OCI-LY7 (cell line): ENCODE measurements around the gene TRRAP. TPM values are rescaled to one million over a fixed set of nuclear protein-coding genes. Genes with fewer than 3 reads are reported as not detected.

Source experiments
- BruUV-seq: library from RNA; stranded (reverse); fragments of 400-500 nt; replicated peaks from 2 replicates; lab custom pipeline; 2021; lab: Mats Ljungman, UMichigan
- CTCF ChIA-PET: fragments of 300-600 bp; sonication (Branson Sonifier 250); formaldehyde crosslinking; loops from one replicate; lab custom pipeline; 2022; ENCODE audit warnings: antibody characterized with exemption; ENCODE audit not compliant: unreplicated experiment; lab: Charles Lee
- POLR2A ChIA-PET: fragments of 300-600 bp; sonication (Branson Sonifier 250); formaldehyde crosslinking; loops from one replicate; lab custom pipeline; 2022; ENCODE audit warnings: antibody characterized with exemption; lab: Charles Lee
- DNase-seq: peaks from one replicate; pipeline ENCODE4 v3.0.0-alpha.2; 2015; ENCODE audit warnings: low spot score
- H2AFZ ChIP-seq: fragments of 200-600 bp; sonication (generic), shearing (Covaris generic); 2 replicates; pipeline ENCODE4 v1.6.1; 2014; ENCODE audit warnings: mild to moderate bottlenecking, antibody characterized with exemption, low read length, moderate library complexity
- H3K27ac ChIP-seq: fragments of 200-600 bp; sonication (generic); 2 replicates; pipeline ENCODE4 v1.5.1; 2014; ENCODE audit warnings: mixed run types, low read depth, mild to moderate bottlenecking, moderate library complexity, low read length, inconsistent platforms; ENCODE audit not compliant: poor library complexity, severe bottlenecking
- H3K36me3 ChIP-seq: fragments of 200-600 bp; sonication (generic); 2 replicates; pipeline ENCODE4 v1.6.1; 2014; ENCODE audit warnings: mild to moderate bottlenecking, antibody characterized with exemption, low read length, moderate library complexity, mixed read lengths; ENCODE audit not compliant: insufficient read depth
- H3K4me1 ChIP-seq: fragments of 200-600 bp; sonication (generic); 2 replicates; pipeline ENCODE4 v1.5.1; 2014; ENCODE audit warnings: mild to moderate bottlenecking, low read length; ENCODE audit not compliant: insufficient read depth, poor library complexity, severe bottlenecking
- H3K4me2 ChIP-seq: fragments of 200-600 bp; sonication (generic); 2 replicates; pipeline ENCODE4 v1.6.1; 2014; ENCODE audit warnings: mild to moderate bottlenecking, low read length
- H3K4me3 ChIP-seq: fragments of 200-600 bp; sonication (generic); 2 replicates; pipeline ENCODE4 v1.5.1; 2014; ENCODE audit warnings: mild to moderate bottlenecking, low read depth, low read length; ENCODE audit not compliant: poor library complexity, severe bottlenecking
- H3K79me2 ChIP-seq: fragments of 200-600 bp; sonication (generic); 2 replicates; pipeline ENCODE4 v1.6.1; 2016; ENCODE audit warnings: low read depth, mild to moderate bottlenecking, low read length, moderate library complexity, mixed read lengths; ENCODE audit not compliant: insufficient read depth
- H3K9me2 ChIP-seq: fragments of 200-600 bp; sonication (generic); 2 replicates; pipeline ENCODE4 v1.6.1; 2016; ENCODE audit warnings: mild to moderate bottlenecking, low read length, mixed read lengths; ENCODE audit not compliant: insufficient read depth
- H3K9me3 ChIP-seq: fragments of 200-600 bp; sonication (generic); 2 replicates; pipeline ENCODE4 v1.6.1; 2014; ENCODE audit warnings: mild to moderate bottlenecking, mixed run types, low read length, mixed read lengths
- H4K20me1 ChIP-seq: fragments of 200-600 bp; sonication (generic); 2 replicates; pipeline ENCODE4 v1.6.1; 2014; ENCODE audit warnings: mild to moderate bottlenecking, antibody characterized with exemption, low read length, moderate library complexity, mixed read lengths; ENCODE audit not compliant: insufficient read depth
- EZH2phosphoT487 ChIP-seq: fragments of 200-600 bp; sonication (generic); IDR thresholded peaks from 2 replicates; pipeline ENCODE4 v1.6.1; 2018; ENCODE audit warnings: low read depth, borderline replicate concordance, mild to moderate bottlenecking, mixed run types, antibody characterized with exemption, low read length, moderate library complexity, mixed read lengths
- intact Hi-C: fragments of 100-400 bp; cut with micrococcal nuclease; formaldehyde crosslinking; loops from one replicate; pipeline ENCODE4 v1.10.0; 2022; ENCODE audit not compliant: unreplicated experiment
- total RNA-seq, 2 experiments: library from RNA; depleted of rRNA in 1 of 2; stranded (reverse); fragments of >200 nt in 1 of 2; shearing (Covaris generic) in 1 of 2; gene quantifications; 2 replicates each; pipeline ENCODE4 v1.2.3, GENCODE V29; 2014 to 2022
- TF ChIP-seq, protein P1 (sequence below): fragments of 200-600 bp; sonication (generic); conservative IDR thresholded peaks from 2 replicates; pipeline ENCODE4 v1.5.1; 2014; ENCODE audit warnings: mild to moderate bottlenecking, antibody characterized with exemption, low read length, moderate library complexity, mixed read lengths

TRRAP gene
- total RNA-seq, 2 experiments from 2014 or later = 50.4 to 86.1 TPM

DNA sequence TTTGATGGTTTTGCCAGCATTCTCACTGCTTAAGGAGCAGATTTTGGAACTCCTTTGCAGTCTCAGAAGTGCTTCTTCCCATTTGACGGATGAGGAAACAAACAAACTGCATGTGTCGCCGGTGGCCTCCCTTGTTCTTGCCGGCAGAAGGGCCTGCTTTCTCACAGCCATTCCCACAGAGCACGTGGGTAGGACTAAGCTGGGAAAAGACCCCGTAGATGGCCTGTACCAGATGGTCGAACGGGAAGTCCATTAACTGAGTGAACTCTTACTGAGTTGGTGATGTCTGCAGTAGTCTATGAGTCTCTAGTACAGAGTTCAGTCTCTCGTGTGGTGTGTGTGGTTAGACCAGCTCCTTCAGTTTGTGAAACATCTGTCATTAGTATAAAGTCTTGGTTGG is 131.9 kb downstream of the TRRAP start:
- Histone ChIP-seq H3K27ac (no peak overlapping the region), H3K9me2 (no peaks in the 10 kb centered on the region), H3K36me3 (peaks cover 93% of the 10 kb centered on the region), H3K4me1 (no peaks in the 10 kb centered on the region), H4K20me1 (no peaks in the 10 kb centered on the region), H3K4me3 (no peak overlapping the region), H2AFZ (no peak overlapping the region), H3K79me2 (no peaks in the 10 kb centered on the region), H3K9me3 (no peaks in the 10 kb centered on the region), H3K4me2 (no peak overlapping the region)
- ChIA-PET CTCF (no interaction called here), POLR2A (interaction anchor here (0.6 to 0.8 kb wide), 2 partner anchors 78 to 125 kb away, joined by 3 to 5 read pairs; no protein-coding TSS in a partner anchor)
- no peak for TF ChIP-seq EZH2phosphoT487
- TF ChIP-seq, protein P1, sequence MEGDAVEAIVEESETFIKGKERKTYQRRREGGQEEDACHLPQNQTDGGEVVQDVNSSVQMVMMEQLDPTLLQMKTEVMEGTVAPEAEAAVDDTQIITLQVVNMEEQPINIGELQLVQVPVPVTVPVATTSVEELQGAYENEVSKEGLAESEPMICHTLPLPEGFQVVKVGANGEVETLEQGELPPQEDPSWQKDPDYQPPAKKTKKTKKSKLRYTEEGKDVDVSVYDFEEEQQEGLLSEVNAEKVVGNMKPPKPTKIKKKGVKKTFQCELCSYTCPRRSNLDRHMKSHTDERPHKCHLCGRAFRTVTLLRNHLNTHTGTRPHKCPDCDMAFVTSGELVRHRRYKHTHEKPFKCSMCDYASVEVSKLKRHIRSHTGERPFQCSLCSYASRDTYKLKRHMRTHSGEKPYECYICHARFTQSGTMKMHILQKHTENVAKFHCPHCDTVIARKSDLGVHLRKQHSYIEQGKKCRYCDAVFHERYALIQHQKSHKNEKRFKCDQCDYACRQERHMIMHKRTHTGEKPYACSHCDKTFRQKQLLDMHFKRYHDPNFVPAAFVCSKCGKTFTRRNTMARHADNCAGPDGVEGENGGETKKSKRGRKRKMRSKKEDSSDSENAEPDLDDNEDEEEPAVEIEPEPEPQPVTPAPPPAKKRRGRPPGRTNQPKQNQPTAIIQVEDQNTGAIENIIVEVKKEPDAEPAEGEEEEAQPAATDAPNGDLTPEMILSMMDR = no peak
- no TSS peak for BruUV-seq
- intact Hi-C loops = no loop called here
- no peak for DNase-seq

DNA sequence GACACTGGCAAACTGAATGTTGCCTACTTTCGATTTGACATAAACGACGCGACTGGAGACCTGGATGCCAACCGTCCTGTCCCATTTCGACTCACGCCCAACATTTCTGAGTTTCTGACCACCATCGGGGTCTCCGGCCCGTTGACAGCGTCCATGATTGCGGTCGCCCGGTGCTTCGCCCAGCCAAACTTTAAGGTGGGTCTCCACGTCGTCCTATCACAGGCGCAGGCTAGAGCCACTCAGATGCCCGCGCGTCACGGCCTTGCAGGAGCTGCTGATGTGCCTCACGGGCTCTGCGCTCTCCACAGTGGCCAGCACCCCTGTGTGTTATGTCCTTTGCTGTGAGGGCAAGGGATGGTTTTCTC is 133.0 kb downstream of the TRRAP start:
- DNase-seq = no peak
- Histone ChIP-seq H3K36me3 (peaks cover 91% of the 10 kb centered on the region), H3K9me3 (no peaks in the 10 kb centered on the region), H3K4me2 (no peak overlapping the region), H3K4me1 (no peaks in the 10 kb centered on the region), H3K27ac (no peak overlapping the region), H3K9me2 (no peaks in the 10 kb centered on the region), H2AFZ (no peak overlapping the region), H3K4me3 (no peak overlapping the region), H3K79me2 (no peaks in the 10 kb centered on the region), H4K20me1 (no peaks in the 10 kb centered on the region)
- intact Hi-C loops = no loop called here
- CTCF ChIA-PET = no interaction called here
- POLR2A ChIA-PET = no interaction called here
- BruUV-seq = no TSS peak
- TF ChIP-seq, protein P1 = no peak

DNA sequence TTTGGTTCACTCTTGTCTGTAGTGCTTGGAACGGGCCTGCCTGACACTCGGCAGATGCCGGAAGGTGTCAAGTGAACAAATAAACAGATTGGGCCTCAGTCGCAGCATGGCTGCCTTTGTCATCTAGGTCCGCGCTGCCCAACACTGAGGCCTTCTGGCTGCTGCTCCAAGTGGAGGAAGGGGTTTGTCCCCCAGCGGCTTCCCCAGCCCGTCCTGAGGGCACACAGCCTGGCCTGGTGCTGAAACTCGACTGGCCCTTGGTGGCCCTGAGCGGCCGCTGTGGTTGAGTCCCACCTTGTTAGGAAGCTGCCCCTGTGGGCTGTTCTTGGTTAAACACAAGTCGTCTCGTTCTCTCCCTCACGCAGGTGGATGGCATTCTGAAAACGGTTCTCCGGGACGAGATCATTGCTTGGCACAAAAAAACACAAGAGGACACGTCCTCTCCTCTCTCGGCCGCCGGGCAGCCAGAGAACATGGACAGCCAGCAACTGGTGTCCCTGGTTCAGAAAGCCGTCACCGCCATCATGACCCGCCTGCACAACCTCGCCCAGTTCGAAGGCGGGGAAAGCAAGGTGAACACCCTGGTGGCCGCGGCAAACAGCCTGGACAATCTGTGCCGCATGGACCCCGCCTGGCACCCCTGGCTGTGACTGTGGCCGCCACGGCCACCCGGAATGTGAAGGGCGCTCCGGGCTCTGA is 133.5 kb downstream of the TRRAP start:
- peaks cover 91% of the 10 kb centered on the region for H3K36me3 ChIP-seq
- no peaks in the 10 kb centered on the region for H3K4me1 ChIP-seq
- no peaks in the 10 kb centered on the region for H3K9me2 ChIP-seq
- no peak overlapping the region for H3K4me3 ChIP-seq
- POLR2A ChIA-PET = no interaction called here
- TF ChIP-seq, protein P1 = no peak
- TF ChIP-seq EZH2phosphoT487 = no peak
- DNase-seq = no peak
- no peak overlapping the region for H3K27ac ChIP-seq
- H3K79me2 ChIP-seq = peaks cover 3% of the 10 kb centered on the region; the same call in 1 of the 2 replicates
- no peak overlapping the region for H2AFZ ChIP-seq
- H3K9me3 ChIP-seq = no peaks in the 10 kb centered on the region
- no peaks in the 10 kb centered on the region for H4K20me1 ChIP-seq
- intact Hi-C loops = no loop called here
- H3K4me2 ChIP-seq = no peak overlapping the region
- CTCF ChIA-PET = no interaction called here
- no TSS peak for BruUV-seq
